ENCODE measurements around the gene SDHA. TPM values are rescaled to one million over a fixed set of nuclear protein-coding genes. Genes with fewer than 3 reads are reported as not detected.
"Not testable (repeated sequence)": the region's sequence is repeated elsewhere in the genome, so short reads cannot be mapped to it uniquely, and the experiment has no call there.

Gene SDHA
- total RNA-seq, 2 experiments from 2014 or later: 144 to 150 TPM

GRCh38 chr5:251538-251937 is 33.4 kb downstream of the SDHA start:
- H3K9me3 Mint-ChIP-seq, H3K4me3 Mint-ChIP-seq, DNase-seq, CTCF ChIA-PET, POLR2A ChIA-PET, H3K27me3 Mint-ChIP-seq: not testable (repeated sequence)
- Mint-ChIP-seq H3K4me1 (peaks cover 18% of the 10 kb centered on the region), H3K36me3 (ENCODE audit: low read depth) (peaks cover 73% of the 10 kb centered on the region), H3K27ac (peak overlapping the region; percentile 54)

GRCh38 chr5:251975-252374 is 33.9 kb downstream of the SDHA start:
- Mint-ChIP-seq H3K4me1 (peaks cover 18% of the 10 kb centered on the region), H3K36me3 (ENCODE audit: low read depth) (peaks cover 72% of the 10 kb centered on the region), H3K27ac (peak overlapping the region; percentile 84)
- H3K4me3 Mint-ChIP-seq, POLR2A ChIA-PET, CTCF ChIA-PET, H3K27me3 Mint-ChIP-seq, H3K9me3 Mint-ChIP-seq, DNase-seq: not testable (repeated sequence)

GRCh38 chr5:252546-252945 is 34.4 kb downstream of the SDHA start:
- ChIA-PET CTCF (no interaction called here), POLR2A (no interaction called here)
- H3K36me3 Mint-ChIP-seq (ENCODE audit: low read depth): peaks cover 72% of the 10 kb centered on the region
- DNase-seq: no peak
- no peaks in the 10 kb centered on the region for H3K9me3 Mint-ChIP-seq
- H3K27ac Mint-ChIP-seq: peak overlapping the region; percentile 84
- peak overlapping the region; percentile 24 for H3K4me3 Mint-ChIP-seq
- peaks cover 18% of the 10 kb centered on the region for H3K4me1 Mint-ChIP-seq
- no peaks in the 10 kb centered on the region for H3K27me3 Mint-ChIP-seq

- DNase-seq, POLR2A ChIA-PET, H3K9me3 Mint-ChIP-seq, H3K4me3 Mint-ChIP-seq, H3K27me3 Mint-ChIP-seq, CTCF ChIA-PET, H3K27ac Mint-ChIP-seq: not testable (repeated sequence)
- Mint-ChIP-seq H3K36me3 (ENCODE audit: low read depth) (peaks cover 68% of the 10 kb centered on the region), H3K4me1 (peaks cover 18% of the 10 kb centered on the region)
Measured at GRCh38 chr5:254322-254721, 36.2 kb downstream of the SDHA start.

- H3K27ac Mint-ChIP-seq, POLR2A ChIA-PET: not testable (repeated sequence)
- CTCF ChIA-PET: interaction anchor here (1.0 kb wide), 1 partner anchor 67 kb away, joined by 3 read pairs; no protein-coding TSS in a partner anchor
Measured at GRCh38 chr5:255116-255515, 37.0 kb downstream of the SDHA start.

GRCh38 chr5:256347-256746 is 38.2 kb downstream of the SDHA start:
- CTCF ChIA-PET, H3K4me3 Mint-ChIP-seq, H3K27ac Mint-ChIP-seq, DNase-seq, H3K9me3 Mint-ChIP-seq, H3K27me3 Mint-ChIP-seq: not testable (repeated sequence)
- Mint-ChIP-seq H3K4me1 (peaks cover 16% of the 10 kb centered on the region), H3K36me3 (ENCODE audit: low read depth) (peaks cover 56% of the 10 kb centered on the region)
- POLR2A ChIA-PET: interaction anchor here (0.9 kb wide), 1 partner anchor 9 kb away, joined by 3 read pairs; no protein-coding TSS in a partner anchor

More at GRCh38 chr5:255116-255515, 37.0 kb downstream of the SDHA start:
- H3K4me3 Mint-ChIP-seq, H3K9me3 Mint-ChIP-seq, DNase-seq, H3K27me3 Mint-ChIP-seq: not testable (repeated sequence)
- Mint-ChIP-seq H3K36me3 (ENCODE audit: low read depth) (peaks cover 60% of the 10 kb centered on the region), H3K4me1 (peaks cover 17% of the 10 kb centered on the region)

- CTCF ChIA-PET: no interaction called here
- Mint-ChIP-seq H3K27ac (no peak overlapping the region), H3K4me1 (peaks cover 10% of the 10 kb centered on the region), H3K4me3 (no peak overlapping the region), H3K36me3 (ENCODE audit: low read depth) (peaks cover 54% of the 10 kb centered on the region), H3K9me3 (peaks cover under 1% of the 10 kb centered on the region), H3K27me3 (no peaks in the 10 kb centered on the region)
- DNase-seq: no peak
- POLR2A ChIA-PET: interaction anchor here (0.7 kb wide), 1 partner anchor 14 kb away, joined by 3 read pairs; the partner anchor contains the start of gene PDCD6
Measured at GRCh38 chr5:257148-257547, 39.0 kb downstream of the SDHA start.

- peaks cover 39% of the 10 kb centered on the region for H3K36me3 Mint-ChIP-seq (ENCODE audit: low read depth)
- H3K4me1 Mint-ChIP-seq, POLR2A ChIA-PET, H3K27ac Mint-ChIP-seq, DNase-seq, H3K9me3 Mint-ChIP-seq, CTCF ChIA-PET, H3K27me3 Mint-ChIP-seq, H3K4me3 Mint-ChIP-seq: not testable (repeated sequence)
Measured at GRCh38 chr5:263275-263974, 45.3 kb downstream of the SDHA start.

- Mint-ChIP-seq H3K9me3 (peaks cover 3% of the 10 kb centered on the region), H3K27ac (no peak overlapping the region), H3K36me3 (ENCODE audit: low read depth) (peaks cover 35% of the 10 kb centered on the region), H3K27me3 (no peaks in the 10 kb centered on the region), H3K4me1 (peaks cover 2% of the 10 kb centered on the region), H3K4me3 (no peak overlapping the region)
- DNase-seq: no peak
- POLR2A ChIA-PET: interaction anchor here (1.0 kb wide), 1 partner anchor 8 kb away, joined by 3 read pairs; no protein-coding TSS in a partner anchor
- CTCF ChIA-PET: no interaction called here
Measured at GRCh38 chr5:264338-264737, 46.2 kb downstream of the SDHA start.

- DNase-seq, H3K27ac Mint-ChIP-seq, H3K27me3 Mint-ChIP-seq, CTCF ChIA-PET, H3K9me3 Mint-ChIP-seq, POLR2A ChIA-PET, H3K4me3 Mint-ChIP-seq: not testable (repeated sequence)
- H3K4me1 Mint-ChIP-seq: peaks cover 14% of the 10 kb centered on the region
- peaks cover 38% of the 10 kb centered on the region for H3K36me3 Mint-ChIP-seq (ENCODE audit: low read depth)
Measured at GRCh38 chr5:266311-267026, 48.3 kb downstream of the SDHA start.

- Mint-ChIP-seq H3K9me3 (no peaks in the 10 kb centered on the region), H3K4me1 (peaks cover 18% of the 10 kb centered on the region), H3K36me3 (ENCODE audit: low read depth) (peaks cover 35% of the 10 kb centered on the region), H3K27me3 (no peaks in the 10 kb centered on the region), H3K27ac (no peak overlapping the region), H3K4me3 (no peak overlapping the region)
- POLR2A ChIA-PET: no interaction called here
- DNase-seq: no peak
- CTCF ChIA-PET: no interaction called here
Measured at GRCh38 chr5:267716-268115, 49.6 kb downstream of the SDHA start.

- ChIA-PET POLR2A (interaction anchor here (0.9 to 3.4 kb wide), 5 partner anchors 12 to 1531 kb away, joined by 3 to 28 read pairs (median 6); partner anchors contain the start of genes CCDC127, NDUFS6 and SDHA), CTCF (interaction anchor here (1.4 to 2.1 kb wide), 3 partner anchors 51 to 175 kb away, joined by 4 to 8 read pairs (median 5); no protein-coding TSS in a partner anchor)
- Mint-ChIP-seq H3K36me3 (ENCODE audit: low read depth) (peaks cover 45% of the 10 kb centered on the region), H3K27ac (peak overlapping the region; percentile 62), H3K27me3 (no peaks in the 10 kb centered on the region), H3K4me3 (peak overlapping the region; percentile 83), H3K9me3 (no peaks in the 10 kb centered on the region), H3K4me1 (peaks cover 42% of the 10 kb centered on the region)
- no peak for DNase-seq
Measured at GRCh38 chr5:270340-270739, 52.2 kb downstream of the SDHA start.

GRCh38 chr5:271828-272167 is 53.7 kb downstream of the SDHA start:
- CTCF ChIA-PET: interaction anchor here (1.0 to 2.1 kb wide), 4 partner anchors 52 to 174 kb away, joined by 3 to 8 read pairs (median 4); no protein-coding TSS in a partner anchor
- H3K27me3 Mint-ChIP-seq, H3K9me3 Mint-ChIP-seq, DNase-seq: not testable (repeated sequence)
- H3K4me3 Mint-ChIP-seq: peak overlapping the region; percentile 83
- H3K36me3 Mint-ChIP-seq (ENCODE audit: low read depth): peaks cover 41% of the 10 kb centered on the region
- H3K27ac Mint-ChIP-seq: peak overlapping the region; percentile 90
- peaks cover 46% of the 10 kb centered on the region for H3K4me1 Mint-ChIP-seq
- POLR2A ChIA-PET: interaction anchor here (0.8 to 3.4 kb wide), 15 partner anchors 11 to 621 kb away, joined by 3 to 28 read pairs (median 4); partner anchors contain the start of genes AHRR, BRD9, CCDC127 and LRRC14B
